Ovary (tissue), 3 donors: ENCODE results near the gene SEMA6A.

ENCODE experiments used
- POLR2A ChIP-seq: fragments of 450-650 bp; IDR thresholded peaks from one replicate; pipeline ENCODE4 v1.6.1; 2017; ENCODE audit warnings: antibody characterized with exemption, mild to moderate bottlenecking, moderate library complexity
- TF ChIP-seq, protein P1 (sequence below), 3 donors: fragments of 450-650 bp in 2 of 3; fragments of 200-600 bp in 1 of 3; IDR thresholded peaks; one replicate each; pipeline versions ENCODE4 v1.5.1 to v1.8.0; 2016 to 2022; ENCODE audit warnings: antibody characterized with exemption in 3 of 3, mild to moderate bottlenecking in 1 of 3
- donor health status: DM: no; HTN: no; CAD: no.

DNA sequence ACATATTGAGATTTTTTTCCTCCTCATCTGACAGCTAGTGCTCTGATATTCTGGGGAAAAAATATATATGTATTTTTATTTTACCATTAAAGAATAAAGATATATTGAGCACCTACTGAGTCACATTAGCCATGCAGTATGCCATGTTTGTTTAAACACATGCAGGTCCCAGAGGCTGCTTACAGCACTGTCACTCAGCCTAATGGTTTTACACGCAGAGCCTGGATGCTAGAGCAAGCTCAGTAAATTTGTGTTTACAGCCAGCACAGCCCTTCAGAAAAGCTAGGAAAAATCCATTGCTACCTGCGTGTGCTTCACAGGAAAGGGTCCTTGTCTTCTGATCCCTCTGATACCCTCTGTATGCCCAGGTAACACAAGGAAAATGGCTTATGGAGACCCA is 146.2 kb downstream of the SEMA6A start:
- TF ChIP-seq, protein P1, sequence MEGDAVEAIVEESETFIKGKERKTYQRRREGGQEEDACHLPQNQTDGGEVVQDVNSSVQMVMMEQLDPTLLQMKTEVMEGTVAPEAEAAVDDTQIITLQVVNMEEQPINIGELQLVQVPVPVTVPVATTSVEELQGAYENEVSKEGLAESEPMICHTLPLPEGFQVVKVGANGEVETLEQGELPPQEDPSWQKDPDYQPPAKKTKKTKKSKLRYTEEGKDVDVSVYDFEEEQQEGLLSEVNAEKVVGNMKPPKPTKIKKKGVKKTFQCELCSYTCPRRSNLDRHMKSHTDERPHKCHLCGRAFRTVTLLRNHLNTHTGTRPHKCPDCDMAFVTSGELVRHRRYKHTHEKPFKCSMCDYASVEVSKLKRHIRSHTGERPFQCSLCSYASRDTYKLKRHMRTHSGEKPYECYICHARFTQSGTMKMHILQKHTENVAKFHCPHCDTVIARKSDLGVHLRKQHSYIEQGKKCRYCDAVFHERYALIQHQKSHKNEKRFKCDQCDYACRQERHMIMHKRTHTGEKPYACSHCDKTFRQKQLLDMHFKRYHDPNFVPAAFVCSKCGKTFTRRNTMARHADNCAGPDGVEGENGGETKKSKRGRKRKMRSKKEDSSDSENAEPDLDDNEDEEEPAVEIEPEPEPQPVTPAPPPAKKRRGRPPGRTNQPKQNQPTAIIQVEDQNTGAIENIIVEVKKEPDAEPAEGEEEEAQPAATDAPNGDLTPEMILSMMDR (IDR thresholded peaks at IDR 0.05), result no peak
- TF ChIP-seq POLR2A, result no peak
